DOHH2 (cell line): Measurements from ENCODE around the gene TGFB2.

Experiments
- EZH2phosphoT487 ChIP-seq: fragments of 200-600 bp; sonication (generic); IDR thresholded peaks from 2 replicates; pipeline ENCODE4 v1.6.1; 2017; ENCODE audit warnings: borderline replicate concordance, mild to moderate bottlenecking, antibody characterized with exemption, low read length, moderate library complexity, mixed read lengths
- TF ChIP-seq, protein P1 (sequence below): fragments of 200-600 bp; sonication (generic); IDR thresholded peaks from one replicate; pipeline ENCODE4 v1.5.1; 2014; ENCODE audit warnings: antibody characterized with exemption, mild to moderate bottlenecking, low read depth, low read length; ENCODE audit not compliant: poor library complexity, severe bottlenecking

DNA sequence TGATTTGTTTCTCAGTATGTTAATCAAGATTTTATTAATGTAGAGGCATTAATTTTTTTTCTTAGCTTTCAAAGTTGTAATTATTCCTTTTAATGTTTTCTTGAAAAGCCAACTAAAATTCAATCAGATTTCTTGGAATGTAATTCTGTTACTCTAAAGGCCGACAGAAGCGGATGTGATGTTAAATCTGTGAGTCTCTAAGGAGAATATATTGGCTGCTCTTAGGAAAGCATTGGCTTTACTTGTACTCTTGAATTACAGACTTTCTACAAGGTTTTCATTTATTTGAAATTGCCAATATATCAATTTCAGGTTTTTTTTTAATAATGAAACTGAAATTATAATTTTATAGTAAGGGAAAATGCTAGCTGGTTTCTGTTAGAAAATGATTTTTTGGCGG is 30.8 kb upstream of the TGFB2 start:
- TF ChIP-seq, protein P1, sequence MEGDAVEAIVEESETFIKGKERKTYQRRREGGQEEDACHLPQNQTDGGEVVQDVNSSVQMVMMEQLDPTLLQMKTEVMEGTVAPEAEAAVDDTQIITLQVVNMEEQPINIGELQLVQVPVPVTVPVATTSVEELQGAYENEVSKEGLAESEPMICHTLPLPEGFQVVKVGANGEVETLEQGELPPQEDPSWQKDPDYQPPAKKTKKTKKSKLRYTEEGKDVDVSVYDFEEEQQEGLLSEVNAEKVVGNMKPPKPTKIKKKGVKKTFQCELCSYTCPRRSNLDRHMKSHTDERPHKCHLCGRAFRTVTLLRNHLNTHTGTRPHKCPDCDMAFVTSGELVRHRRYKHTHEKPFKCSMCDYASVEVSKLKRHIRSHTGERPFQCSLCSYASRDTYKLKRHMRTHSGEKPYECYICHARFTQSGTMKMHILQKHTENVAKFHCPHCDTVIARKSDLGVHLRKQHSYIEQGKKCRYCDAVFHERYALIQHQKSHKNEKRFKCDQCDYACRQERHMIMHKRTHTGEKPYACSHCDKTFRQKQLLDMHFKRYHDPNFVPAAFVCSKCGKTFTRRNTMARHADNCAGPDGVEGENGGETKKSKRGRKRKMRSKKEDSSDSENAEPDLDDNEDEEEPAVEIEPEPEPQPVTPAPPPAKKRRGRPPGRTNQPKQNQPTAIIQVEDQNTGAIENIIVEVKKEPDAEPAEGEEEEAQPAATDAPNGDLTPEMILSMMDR: no peak
- no peak for TF ChIP-seq EZH2phosphoT487
